Placental pericyte (primary cell): ENCODE measurements around the gene MERTK. TPM values are rescaled to one million over a fixed set of nuclear protein-coding genes. Genes with fewer than 3 reads are reported as not detected.

Source experiments
- small RNA-seq: library from RNA; depleted of rRNA; stranded (forward); fragments of <200 nt; gene quantifications from one replicate; pipeline ENCODE3, GENCODE V24; 2012; ENCODE audit warnings: low replicate concordance
- total RNA-seq: library from RNA; depleted of rRNA; stranded (reverse); fragments of >200 nt; gene quantifications from 2 replicates; pipeline ENCODE4 v1.2.3, GENCODE V29; 2012

MERTK gene
- 0.14 and 0.44 TPM in 2 replicates for total RNA-seq

GRCh38 chr2:111897924-111898702 lies at the start of gene MERTK:
TSS of gene MERTK (plus strand) at chr2:111898607. CDS start at chr2:111898736, 129 bp downstream.

GRCh38 chr2:111883661-111884591 lies 14.5 kb upstream of the MERTK start, which contains the start of gene ANAPC1:
TSS of gene ANAPC1 (minus strand) at chr2:111884193. CDS start at chr2:111880825, 3,368 bp downstream.

DNA sequence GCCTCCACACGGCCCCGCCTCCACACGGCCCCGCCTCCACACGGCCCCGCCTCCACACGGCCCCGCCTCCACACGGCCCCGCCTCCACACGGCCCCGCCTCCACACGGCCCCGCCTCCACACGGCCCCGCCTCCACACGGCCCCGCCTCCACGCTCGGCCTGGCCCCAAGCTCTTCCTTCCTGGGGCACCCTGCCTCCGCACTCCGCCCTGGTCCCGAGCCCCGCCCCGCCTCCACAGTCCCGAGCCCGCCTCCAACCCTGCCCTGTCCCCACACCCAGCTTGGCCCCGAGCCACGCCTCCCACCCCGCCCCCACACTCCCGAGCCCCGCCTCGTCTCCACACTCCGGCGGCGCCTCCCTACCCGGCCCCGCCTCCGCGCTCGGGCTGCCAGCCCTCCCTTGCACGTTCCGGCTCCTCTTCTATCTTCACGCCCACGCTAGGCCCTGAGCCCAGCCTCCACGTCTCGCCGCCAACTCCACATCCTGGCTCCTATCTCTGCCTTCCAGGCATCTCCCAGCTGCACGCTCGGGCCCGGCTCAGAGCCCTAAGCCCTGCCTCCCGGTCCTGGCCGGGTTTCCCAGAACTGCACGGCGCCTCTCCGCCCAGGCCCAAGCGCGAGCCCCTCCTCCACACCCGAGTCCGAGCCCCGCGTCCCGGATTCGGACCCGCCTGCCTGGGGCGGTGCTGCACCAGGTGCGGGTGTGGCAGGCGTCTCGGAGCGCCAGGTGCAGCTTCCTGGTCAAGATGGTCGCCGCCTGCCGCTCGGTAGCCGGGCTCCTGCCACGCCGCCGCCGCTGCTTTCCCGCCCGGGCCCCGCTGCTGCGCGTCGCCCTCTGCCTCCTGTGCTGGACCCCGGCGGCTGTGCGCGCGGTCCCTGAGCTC lies 156.7 kb downstream of the MERTK start, which contains the start of gene TMEM87B:
TMEM87B (plus strand) TSS at position 423 of the 883 bp plus-strand sequence; CDS start at position 746, 323 bp downstream.

Small RNAs within 50 kb of the gene (small RNA-seq; reads per million reads assigned to genes)
- not detected for gene RN7SL297P

Other genes starting within 250 kb of the MERTK start
- gene ANAPC1, start 14.4 kb upstream of the MERTK start, total RNA-seq: 43.8 and 98.6 TPM in 2 replicates
- 65.6 and 77.0 TPM in 2 replicates for gene TMEM87B, start 156.7 kb downstream of the MERTK start, total RNA-seq
- gene FBLN7, start 239.8 kb downstream of the MERTK start, total RNA-seq: 0.66 and 2.9 TPM in 2 replicates